Measurements from ENCODE around the gene STRIP2. TPM values are rescaled to one million over a fixed set of nuclear protein-coding genes. Genes with fewer than 3 reads are reported as not detected.
A peak's percentile ranks its signal among the peaks of the same experiment; 100 is the strongest.
"Not testable (repeated sequence)": the region's sequence is repeated elsewhere in the genome, so short reads cannot be mapped to it uniquely, and the experiment has no call there.

STRIP2 gene
- total RNA-seq, 1 donor from 2014 or later, result 5.2 TPM

GRCh38 chr7:129466796-129467195 lies 32.6 kb downstream of the STRIP2 start:
- peaks cover 21 to 55% (median 22%) of the 10 kb centered on the region in 3 donors for H3K4me1 ChIP-seq (ENCODE audit: control insufficient read depth in 3 of 3, insufficient read depth in 3 of 3, low read length in 3 of 3)
- H3K36me3 ChIP-seq (ENCODE audit: control insufficient read depth in 3 of 3, insufficient read depth in 3 of 3, low read length in 3 of 3), result peaks cover 12 to 35% (median 13%) of the 10 kb centered on the region in 3 donors
- no peak overlapping the region for H3K9ac ChIP-seq (ENCODE audit: low read depth in 1 of 3, low read length in 3 of 3)
- no peaks in the 10 kb centered on the region for H3K27me3 ChIP-seq (ENCODE audit: control insufficient read depth in 3 of 3, insufficient read depth in 3 of 3, low read length in 3 of 3)
- peak overlapping the region; percentile 71 for H3K27ac ChIP-seq (ENCODE audit: low read depth, low read length)
- H3K4me3 ChIP-seq (ENCODE audit: low read length in 3 of 3), result no peak overlapping the region
- no peaks in the 10 kb centered on the region for H3K9me3 ChIP-seq (ENCODE audit: control insufficient read depth in 3 of 3, low read length in 3 of 3)

GRCh38 chr7:129468087-129468486 lies 33.9 kb downstream of the STRIP2 start:
- H3K9ac ChIP-seq (ENCODE audit: low read depth in 1 of 3, low read length in 3 of 3), result peak overlapping the region in 1 of 3 donors; percentile 36
- peak overlapping the region; percentile 54 for H3K27ac ChIP-seq (ENCODE audit: low read depth, low read length)
- H3K27me3 ChIP-seq (ENCODE audit: control insufficient read depth in 3 of 3, insufficient read depth in 3 of 3, low read length in 3 of 3), result no peaks in the 10 kb centered on the region
- no peaks in the 10 kb centered on the region for H3K9me3 ChIP-seq (ENCODE audit: control insufficient read depth in 3 of 3, low read length in 3 of 3)
- H3K4me3 ChIP-seq (ENCODE audit: low read length in 3 of 3), result no peak overlapping the region
- peaks cover under 1 to 23% (median 1%) of the 10 kb centered on the region in 3 donors for H3K36me3 ChIP-seq (ENCODE audit: control insufficient read depth in 3 of 3, insufficient read depth in 3 of 3, low read length in 3 of 3)
- H3K4me1 ChIP-seq (ENCODE audit: control insufficient read depth in 3 of 3, insufficient read depth in 3 of 3, low read length in 3 of 3), result peaks cover 21 to 55% (median 22%) of the 10 kb centered on the region in 3 donors

DNA sequence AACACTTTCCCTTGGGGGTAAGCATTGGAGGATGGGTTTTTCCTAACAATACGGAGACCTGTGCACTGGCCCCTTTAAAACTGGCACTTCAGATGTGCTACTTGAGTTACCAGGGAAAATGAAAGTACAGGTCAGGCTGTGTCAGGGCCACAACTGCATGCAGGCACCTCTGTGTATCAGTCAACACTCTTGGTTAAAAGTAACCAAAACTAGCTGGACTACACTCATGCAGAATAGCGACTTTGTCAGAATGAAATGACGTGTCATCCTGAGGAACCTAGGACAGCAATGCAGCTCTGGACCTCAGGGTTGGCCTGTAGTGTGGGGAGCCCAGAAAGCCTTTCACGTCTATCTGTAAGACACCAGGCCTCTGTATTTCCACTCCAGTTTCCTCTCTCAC lies 34.3 kb downstream of the STRIP2 start:
- Histone ChIP-seq H3K9ac (ENCODE audit: low read depth in 1 of 3, low read length in 3 of 3) (peak overlapping the region in 1 of 3 donors; percentile 36), H3K27ac (ENCODE audit: low read depth, low read length) (peak overlapping the region; percentile 54)

GRCh38 chr7:129469930-129470329 lies 35.7 kb downstream of the STRIP2 start:
- H3K9ac ChIP-seq (ENCODE audit: low read depth in 1 of 3, low read length in 3 of 3), result peak overlapping the region in 1 of 3 donors; percentile 22
- H3K9me3 ChIP-seq (ENCODE audit: control insufficient read depth in 3 of 3, low read length in 3 of 3), result no peaks in the 10 kb centered on the region
- H3K4me1 ChIP-seq (ENCODE audit: control insufficient read depth in 3 of 3, insufficient read depth in 3 of 3, low read length in 3 of 3), result peaks cover 8 to 42% (median 16%) of the 10 kb centered on the region in 3 donors
- H3K27ac ChIP-seq (ENCODE audit: low read depth, low read length), result no peak overlapping the region
- H3K36me3 ChIP-seq (ENCODE audit: control insufficient read depth in 3 of 3, insufficient read depth in 3 of 3, low read length in 3 of 3), result peaks cover 0 to 16% (median 4%) of the 10 kb centered on the region in 3 donors
- H3K27me3 ChIP-seq (ENCODE audit: control insufficient read depth in 3 of 3, insufficient read depth in 3 of 3, low read length in 3 of 3), result no peaks in the 10 kb centered on the region
- H3K4me3 ChIP-seq (ENCODE audit: low read length in 3 of 3), result no peak overlapping the region

More for the DNA sequence above, 34.3 kb downstream of the STRIP2 start:
- peak overlapping the region in 1 of 3 donors; percentile 9 for H3K4me3 ChIP-seq (ENCODE audit: low read length in 3 of 3)
- H3K27me3 ChIP-seq (ENCODE audit: control insufficient read depth in 3 of 3, insufficient read depth in 3 of 3, low read length in 3 of 3), result no peaks in the 10 kb centered on the region
- H3K9me3 ChIP-seq (ENCODE audit: control insufficient read depth in 3 of 3, low read length in 3 of 3), result no peaks in the 10 kb centered on the region
- peaks cover 20 to 54% (median 22%) of the 10 kb centered on the region in 3 donors for H3K4me1 ChIP-seq (ENCODE audit: control insufficient read depth in 3 of 3, insufficient read depth in 3 of 3, low read length in 3 of 3)
- peaks cover 0 to 22% (median 0%) of the 10 kb centered on the region in 3 donors for H3K36me3 ChIP-seq (ENCODE audit: control insufficient read depth in 3 of 3, insufficient read depth in 3 of 3, low read length in 3 of 3)

DNA sequence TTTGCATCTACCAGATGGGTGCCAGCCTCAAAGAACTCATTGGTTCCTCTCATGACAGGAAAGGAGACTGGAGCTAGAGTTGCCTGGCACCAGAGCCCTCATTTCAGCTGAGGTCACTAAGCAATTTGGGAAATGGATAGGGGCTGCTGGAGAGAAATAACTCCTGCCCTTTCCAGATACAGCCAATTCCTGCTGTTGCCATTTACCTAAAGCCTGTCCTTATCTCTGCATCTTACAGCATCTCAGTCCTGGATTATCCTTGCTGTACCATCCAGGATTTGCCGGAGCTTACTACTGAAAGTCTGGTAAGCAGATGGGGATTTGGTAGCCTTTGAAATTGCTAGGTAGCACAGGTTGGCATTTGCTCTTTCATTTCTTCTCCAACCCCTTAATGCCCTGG lies 36.2 kb downstream of the STRIP2 start:
- Histone ChIP-seq H3K9me3 (ENCODE audit: control insufficient read depth in 3 of 3, low read length in 3 of 3) (no peaks in the 10 kb centered on the region), H3K27ac (ENCODE audit: low read depth, low read length) (no peak overlapping the region), H3K36me3 (ENCODE audit: control insufficient read depth in 3 of 3, insufficient read depth in 3 of 3, low read length in 3 of 3) (peaks cover 0 to 16% (median 4%) of the 10 kb centered on the region in 3 donors), H3K9ac (ENCODE audit: low read depth in 1 of 3, low read length in 3 of 3) (no peak overlapping the region), H3K4me1 (ENCODE audit: control insufficient read depth in 3 of 3, insufficient read depth in 3 of 3, low read length in 3 of 3) (peaks cover 8 to 41% (median 16%) of the 10 kb centered on the region in 3 donors), H3K27me3 (ENCODE audit: control insufficient read depth in 3 of 3, insufficient read depth in 3 of 3, low read length in 3 of 3) (no peaks in the 10 kb centered on the region), H3K4me3 (ENCODE audit: low read length in 3 of 3) (no peak overlapping the region)

- Histone ChIP-seq H3K4me1 (ENCODE audit: control insufficient read depth in 3 of 3, insufficient read depth in 3 of 3, low read length in 3 of 3) (peaks cover 2 to 31% (median 13%) of the 10 kb centered on the region in 3 donors), H3K4me3 (ENCODE audit: low read length in 3 of 3) (no peak overlapping the region), H3K36me3 (ENCODE audit: control insufficient read depth in 3 of 3, insufficient read depth in 3 of 3, low read length in 3 of 3) (peaks cover 0 to 12% (median 4%) of the 10 kb centered on the region in 3 donors), H3K9me3 (ENCODE audit: control insufficient read depth in 3 of 3, low read length in 3 of 3) (no peaks in the 10 kb centered on the region), H3K27ac (ENCODE audit: low read depth, low read length) (peak overlapping the region; percentile 3), H3K9ac (ENCODE audit: low read depth in 1 of 3, low read length in 3 of 3) (no peak overlapping the region), H3K27me3 (ENCODE audit: control insufficient read depth in 3 of 3, insufficient read depth in 3 of 3, low read length in 3 of 3) (no peaks in the 10 kb centered on the region)
These were observed 37.2 kb downstream of the STRIP2 start for GRCh38 chr7:129471402-129471827.

DNA sequence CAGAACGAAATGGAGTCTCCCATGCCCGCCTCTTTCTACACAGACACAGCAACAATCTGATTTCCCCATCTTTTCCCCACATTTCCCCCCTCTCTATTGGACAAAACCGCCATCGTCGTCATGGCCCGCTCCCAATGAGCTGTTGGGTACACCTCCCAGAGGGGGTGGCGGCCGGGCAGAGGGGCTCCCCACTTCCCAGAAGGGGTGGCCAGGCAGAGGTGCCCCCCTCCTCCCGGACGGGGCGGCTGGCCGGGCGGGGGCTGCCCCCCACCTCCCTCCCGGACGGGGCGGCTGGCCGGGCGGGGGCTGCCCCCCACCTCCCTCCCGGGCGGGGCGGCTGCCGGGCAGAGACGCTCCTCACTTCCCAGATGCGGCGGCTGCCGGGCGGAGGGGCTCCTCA lies 41.7 kb downstream of the STRIP2 start:
- peaks cover 5 to 10% (median 6%) of the 10 kb centered on the region in 3 donors for H3K36me3 ChIP-seq (ENCODE audit: control insufficient read depth in 3 of 3, insufficient read depth in 3 of 3, low read length in 3 of 3)
- H3K9me3 ChIP-seq (ENCODE audit: control insufficient read depth in 3 of 3, low read length in 3 of 3); H3K9ac ChIP-seq (ENCODE audit: low read depth in 1 of 3, low read length in 3 of 3); H3K4me3 ChIP-seq (ENCODE audit: low read length in 3 of 3); H3K27me3 ChIP-seq (ENCODE audit: control insufficient read depth in 3 of 3, insufficient read depth in 3 of 3, low read length in 3 of 3); H3K27ac ChIP-seq (ENCODE audit: low read depth, low read length); H3K4me1 ChIP-seq (ENCODE audit: control insufficient read depth in 3 of 3, insufficient read depth in 3 of 3, low read length in 3 of 3): not testable (repeated sequence)

- not testable (repeated sequence) for H3K4me1 ChIP-seq (ENCODE audit: control insufficient read depth in 3 of 3, insufficient read depth in 3 of 3, low read length in 3 of 3); H3K27me3 ChIP-seq (ENCODE audit: control insufficient read depth in 3 of 3, insufficient read depth in 3 of 3, low read length in 3 of 3); H3K9ac ChIP-seq (ENCODE audit: low read depth in 1 of 3, low read length in 3 of 3); H3K27ac ChIP-seq (ENCODE audit: low read depth, low read length); H3K9me3 ChIP-seq (ENCODE audit: control insufficient read depth in 3 of 3, low read length in 3 of 3); H3K4me3 ChIP-seq (ENCODE audit: low read length in 3 of 3)
- peaks cover 5 to 12% (median 8%) of the 10 kb centered on the region in 3 donors for H3K36me3 ChIP-seq (ENCODE audit: control insufficient read depth in 3 of 3, insufficient read depth in 3 of 3, low read length in 3 of 3)
These were observed 42.2 kb downstream of the STRIP2 start for GRCh38 chr7:129476398-129476797.

GRCh38 chr7:129479831-129480230 lies 45.6 kb downstream of the STRIP2 start:
- no peak overlapping the region for H3K4me3 ChIP-seq (ENCODE audit: low read length in 3 of 3)
- no peaks in the 10 kb centered on the region for H3K4me1 ChIP-seq (ENCODE audit: control insufficient read depth in 3 of 3, insufficient read depth in 3 of 3, low read length in 3 of 3)
- H3K9me3 ChIP-seq (ENCODE audit: control insufficient read depth in 3 of 3, low read length in 3 of 3), result no peaks in the 10 kb centered on the region
- peaks cover 6 to 16% (median 12%) of the 10 kb centered on the region in 3 donors for H3K36me3 ChIP-seq (ENCODE audit: control insufficient read depth in 3 of 3, insufficient read depth in 3 of 3, low read length in 3 of 3)
- no peaks in the 10 kb centered on the region for H3K27me3 ChIP-seq (ENCODE audit: control insufficient read depth in 3 of 3, insufficient read depth in 3 of 3, low read length in 3 of 3)
- H3K9ac ChIP-seq (ENCODE audit: low read depth in 1 of 3, low read length in 3 of 3), result no peak overlapping the region
- no peak overlapping the region for H3K27ac ChIP-seq (ENCODE audit: low read depth, low read length)

DNA sequence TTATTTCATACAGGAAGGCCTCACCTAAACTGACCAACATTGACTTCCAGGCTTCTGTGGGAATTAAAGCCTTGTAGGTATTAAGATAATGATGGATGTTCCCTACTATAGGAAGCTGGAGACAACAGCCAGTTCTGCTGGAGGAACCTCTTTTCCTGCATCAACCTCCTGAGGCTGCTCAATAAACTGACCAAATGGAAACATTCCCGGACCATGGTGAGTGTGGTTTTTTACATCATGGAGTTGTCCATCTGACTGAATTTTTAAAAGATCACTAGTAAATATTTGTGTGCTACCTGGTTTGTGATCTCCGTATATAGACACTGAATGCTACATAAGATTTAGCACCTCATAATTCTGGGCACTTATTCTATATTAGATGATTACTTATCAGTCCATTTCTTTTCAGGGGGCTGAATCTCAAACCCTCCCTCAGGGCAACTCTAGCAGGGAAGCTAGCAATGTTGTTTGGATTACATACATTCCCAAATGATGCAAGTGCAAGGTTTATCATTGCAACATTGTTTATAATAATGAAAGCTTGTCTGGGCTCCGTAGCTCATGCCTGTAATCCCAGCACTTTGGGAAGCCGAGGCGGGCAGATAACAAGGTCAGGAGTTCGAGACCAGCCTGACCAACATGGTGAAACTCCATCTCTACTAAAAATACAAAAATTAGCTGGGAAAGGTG lies 46.6 kb downstream of the STRIP2 start:
- Histone ChIP-seq H3K36me3 (ENCODE audit: control insufficient read depth in 3 of 3, insufficient read depth in 3 of 3, low read length in 3 of 3) (peaks cover 6 to 17% (median 16%) of the 10 kb centered on the region in 3 donors), H3K27ac (ENCODE audit: low read depth, low read length) (no peak overlapping the region)

More for the DNA sequence above, 46.6 kb downstream of the STRIP2 start:
- no peaks in the 10 kb centered on the region for H3K27me3 ChIP-seq (ENCODE audit: control insufficient read depth in 3 of 3, insufficient read depth in 3 of 3, low read length in 3 of 3)
- H3K9ac ChIP-seq (ENCODE audit: low read depth in 1 of 3, low read length in 3 of 3), result no peak overlapping the region
- H3K4me3 ChIP-seq (ENCODE audit: low read length in 3 of 3), result no peak overlapping the region
- H3K4me1 ChIP-seq (ENCODE audit: control insufficient read depth in 3 of 3, insufficient read depth in 3 of 3, low read length in 3 of 3), result no peaks in the 10 kb centered on the region
- H3K9me3 ChIP-seq (ENCODE audit: control insufficient read depth in 3 of 3, low read length in 3 of 3), result no peaks in the 10 kb centered on the region

Data from skeletal muscle tissue (tissue), 4 donors.